Liver (tissue), 9 donors: ENCODE measurements around the gene BRAT1. TPM values are rescaled to one million over a fixed set of nuclear protein-coding genes. Genes with fewer than 3 reads are reported as not detected.

Experiments
- DNase-seq: peaks from one replicate; pipeline ENCODE4 v3.0.0-alpha.2; 2017; ENCODE audit warnings: low spot score
- H3K27ac ChIP-seq, 2 donors: one replicate each; pipeline ENCODE4 v1.7.0; 2013; ENCODE audit warnings: inconsistent platforms in 2 of 2, low read length in 2 of 2, control low read depth in 1 of 2, low read depth in 1 of 2, mild to moderate bottlenecking in 1 of 2
- H3K27me3 ChIP-seq, 4 donors: one replicate each; pipeline versions ENCODE4 v1.6.1 to v1.7.0; 2013; ENCODE audit warnings: low read length in 3 of 4, inconsistent platforms in 1 of 4, mild to moderate bottlenecking in 1 of 4, moderate library complexity in 1 of 4; ENCODE audit not compliant: control insufficient read depth in 4 of 4, insufficient read depth in 4 of 4
- H3K36me3 ChIP-seq, 4 donors: one replicate each; pipeline versions ENCODE4 v1.6.1 to v1.7.0; 2013; ENCODE audit warnings: low read length in 3 of 4, mild to moderate bottlenecking in 3 of 4, low read depth in 1 of 4, moderate library complexity in 1 of 4; ENCODE audit not compliant: control insufficient read depth in 4 of 4, insufficient read depth in 3 of 4
- H3K4me1 ChIP-seq, 4 donors: one replicate each; pipeline versions ENCODE4 v1.6.1 to v1.7.0; 2013; ENCODE audit warnings: low read length in 3 of 4, mild to moderate bottlenecking in 3 of 4, moderate library complexity in 1 of 4; ENCODE audit not compliant: control insufficient read depth in 4 of 4, insufficient read depth in 4 of 4
- H3K4me3 ChIP-seq, 3 donors: one replicate each; pipeline versions ENCODE4 v1.6.1 to v1.7.0; 2013; ENCODE audit warnings: low read length in 3 of 3, control low read depth in 1 of 3, low read depth in 1 of 3, mild to moderate bottlenecking in 1 of 3
- H3K9ac ChIP-seq, 2 donors: one replicate each; pipeline ENCODE4 v1.7.0; 2013; ENCODE audit warnings: low read length in 2 of 2, mild to moderate bottlenecking in 2 of 2, moderate library complexity in 2 of 2, control low read depth in 1 of 2, low read depth in 1 of 2
- H3K9me3 ChIP-seq, 4 donors: one replicate each; pipeline versions ENCODE4 v1.6.1 to v1.7.0; 2013; ENCODE audit warnings: low read length in 3 of 4; ENCODE audit not compliant: control insufficient read depth in 4 of 4
- EGR1 ChIP-seq, 2 donors: IDR thresholded peaks; 2 replicates each; pipeline ENCODE4 v1.6.1; 2016 to 2018; ENCODE audit warnings: antibody characterized with exemption in 2 of 2, low read depth in 2 of 2
- FOXA1 ChIP-seq: IDR thresholded peaks from 2 replicates; pipeline ENCODE4 v1.6.1; 2016; ENCODE audit warnings: antibody characterized with exemption
- FOXA2 ChIP-seq: IDR thresholded peaks from 2 replicates; pipeline ENCODE4 v1.6.1; 2016; ENCODE audit warnings: antibody characterized with exemption
- GABPA ChIP-seq, 2 donors: IDR thresholded peaks in 1 of 2; conservative IDR thresholded peaks in 1 of 2; 2 replicates each; pipeline ENCODE4 v1.6.1; 2016; ENCODE audit warnings: antibody characterized with exemption in 2 of 2, mild to moderate bottlenecking in 1 of 2, moderate library complexity in 1 of 2
- HNF4A ChIP-seq, 2 donors: conservative IDR thresholded peaks; 2 replicates each; pipeline ENCODE4 v1.6.1; 2016; ENCODE audit warnings: antibody characterized with exemption in 2 of 2, mild to moderate bottlenecking in 2 of 2
- JUND ChIP-seq, 2 donors: IDR thresholded peaks; 2 replicates each; pipeline ENCODE4 v1.6.1; 2016; ENCODE audit warnings: antibody characterized with exemption in 2 of 2
- NR2F2 ChIP-seq: IDR thresholded peaks from 2 replicates; pipeline ENCODE4 v1.6.1; 2016; ENCODE audit warnings: antibody characterized with exemption
- RAD21 ChIP-seq, 2 donors: IDR thresholded peaks; 2 replicates each; pipeline ENCODE4 v1.6.1; 2016; ENCODE audit warnings: antibody characterized with exemption in 2 of 2, mild to moderate bottlenecking in 2 of 2
- RXRA ChIP-seq, 2 donors: IDR thresholded peaks; 2 replicates each; pipeline ENCODE4 v1.6.1; 2017 to 2018; ENCODE audit warnings: antibody characterized with exemption in 2 of 2, mild to moderate bottlenecking in 1 of 2
- SP1 ChIP-seq: IDR thresholded peaks from 2 replicates; pipeline ENCODE4 v1.6.1; 2018; ENCODE audit warnings: antibody characterized with exemption, mild to moderate bottlenecking
- TAF1 ChIP-seq: conservative IDR thresholded peaks from 2 replicates; pipeline ENCODE4 v1.6.1; 2016; ENCODE audit warnings: antibody characterized with exemption, mild to moderate bottlenecking
- YY1 ChIP-seq: IDR thresholded peaks from 2 replicates; pipeline ENCODE4 v1.6.1; 2016; ENCODE audit warnings: antibody characterized with exemption, mild to moderate bottlenecking
- WGBS: extraction: QIAGEN DNeasy Blood & Tissue Kit; methylation state at CpG from one replicate; pipeline ENCODE4 v1.1.7; 2013; 5-methylcytosine and 5-hydroxymethylcytosine counted together
- polyA plus RNA-seq, 2 donors: library from polyadenylated mRNA; stranded (reverse) in 1 of 2; unstranded in 1 of 2; fragments of 200-250 nt in 1 of 2; fragments of >200 nt in 1 of 2; fragmentation: Nextera tagmentation in 1 of 2; extraction: Ambion mirVana in 1 of 2; gene quantifications; one replicate each; pipeline versions ENCODE4 v1.2.1 to v1.2.3, GENCODE V29; 2013 to 2015
- total RNA-seq, 2 donors: library from RNA; depleted of rRNA; stranded (reverse); fragments of >200 nt; gene quantifications; one replicate each; pipeline ENCODE4 v1.2.3, GENCODE V29; 2014
- TF ChIP-seq, protein P1 (sequence below): fragments of 150-350 bp; IDR thresholded peaks from 2 replicates; pipeline ENCODE4 v1.5.1; 2017; ENCODE audit warnings: improper control_type of control experiment, low read depth, low read length; ENCODE audit not compliant: missing input control
- TF ChIP-seq, protein P2 (sequence below): IDR thresholded peaks from 2 replicates; pipeline ENCODE4 v1.6.1; 2016; ENCODE audit warnings: antibody characterized with exemption
- TF ChIP-seq, protein P3 (sequence below): IDR thresholded peaks from 2 replicates; pipeline ENCODE4 v1.6.1; 2016; ENCODE audit warnings: antibody characterized with exemption, mild to moderate bottlenecking
- TF ChIP-seq, protein P4 (sequence below): IDR thresholded peaks from 2 replicates; pipeline ENCODE4 v1.6.1; 2016; ENCODE audit warnings: antibody characterized with exemption
- TF ChIP-seq, protein P5 (sequence below): IDR thresholded peaks from 2 replicates; pipeline ENCODE4 v1.6.1; 2016; ENCODE audit warnings: antibody characterized with exemption
- donor health status: healthy.
- donor health status: healthy.
- donor health status: healthy.
- donor health status: healthy.
- donor health status: healthy.

BRAT1 gene
- total and polyA plus RNA-seq, 4 donors = 10.0 to 20.7 (median 16.7) TPM

DNA sequence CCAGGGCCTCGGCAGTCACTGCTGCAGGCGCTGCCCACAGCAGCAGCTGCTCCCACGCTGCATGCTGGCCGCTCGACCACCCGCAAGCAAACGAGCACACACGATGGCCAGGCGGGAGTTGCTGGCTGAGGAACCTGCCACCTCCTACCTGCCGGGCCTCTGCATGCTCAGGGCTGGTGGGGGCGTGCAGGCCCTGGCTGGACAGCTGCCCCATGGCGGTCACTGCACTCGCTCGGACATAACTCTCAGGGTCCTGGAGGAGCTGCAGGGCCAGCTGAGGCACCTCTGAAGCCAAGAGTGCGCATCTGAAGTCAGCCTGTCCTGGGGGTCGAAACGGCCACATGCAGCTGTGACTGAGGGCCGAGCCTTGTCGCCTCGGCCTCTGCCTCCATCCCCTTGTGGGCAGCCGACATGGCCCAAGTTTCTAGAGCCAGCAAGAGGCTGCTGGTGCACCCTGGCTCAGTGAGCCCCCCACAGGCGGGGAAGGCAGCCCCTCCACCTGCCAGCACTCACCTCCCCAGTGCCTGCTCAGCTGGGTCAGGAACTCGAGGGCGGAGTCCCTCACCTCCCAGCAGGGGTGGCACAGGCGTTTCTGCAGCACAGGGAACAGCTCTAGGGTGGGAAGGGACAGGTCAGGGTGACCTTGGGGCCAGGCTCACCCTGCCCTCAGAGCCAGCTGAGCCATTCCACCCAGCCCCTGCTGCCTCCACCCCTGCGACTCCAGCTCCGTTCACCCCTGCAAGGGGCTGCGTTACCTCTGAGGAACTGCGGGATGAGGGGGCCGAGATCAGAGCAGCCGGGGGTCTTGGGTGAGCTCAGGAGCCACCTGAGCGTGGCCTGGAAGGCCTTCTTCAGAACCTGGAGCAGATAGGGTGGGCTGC is 16.1 kb downstream of the BRAT1 start:
- DNase-seq = no peak
- Histone ChIP-seq H3K27ac (no peak overlapping the region), H3K27me3 (no peaks in the 10 kb centered on the region), H3K9ac (no peak overlapping the region), H3K36me3 (peaks cover 6 to 50% (median 22%) of the 10 kb centered on the region in 4 donors), H3K4me3 (no peak overlapping the region), H3K9me3 (no peaks in the 10 kb centered on the region), H3K4me1 (no peaks in the 10 kb centered on the region)
- 96% methylated on average over 32 of the region's 32 CpGs for WGBS
- no peak for TF ChIP-seq GABPA (IDR thresholded peaks at IDR 0.05 in 1 of 2, conservative IDR thresholded peaks at IDR 0.05 in 1 of 2)
- TF ChIP-seq HNF4A (conservative IDR thresholded peaks at IDR 0.05) = no peak
- TF ChIP-seq, protein P1, sequence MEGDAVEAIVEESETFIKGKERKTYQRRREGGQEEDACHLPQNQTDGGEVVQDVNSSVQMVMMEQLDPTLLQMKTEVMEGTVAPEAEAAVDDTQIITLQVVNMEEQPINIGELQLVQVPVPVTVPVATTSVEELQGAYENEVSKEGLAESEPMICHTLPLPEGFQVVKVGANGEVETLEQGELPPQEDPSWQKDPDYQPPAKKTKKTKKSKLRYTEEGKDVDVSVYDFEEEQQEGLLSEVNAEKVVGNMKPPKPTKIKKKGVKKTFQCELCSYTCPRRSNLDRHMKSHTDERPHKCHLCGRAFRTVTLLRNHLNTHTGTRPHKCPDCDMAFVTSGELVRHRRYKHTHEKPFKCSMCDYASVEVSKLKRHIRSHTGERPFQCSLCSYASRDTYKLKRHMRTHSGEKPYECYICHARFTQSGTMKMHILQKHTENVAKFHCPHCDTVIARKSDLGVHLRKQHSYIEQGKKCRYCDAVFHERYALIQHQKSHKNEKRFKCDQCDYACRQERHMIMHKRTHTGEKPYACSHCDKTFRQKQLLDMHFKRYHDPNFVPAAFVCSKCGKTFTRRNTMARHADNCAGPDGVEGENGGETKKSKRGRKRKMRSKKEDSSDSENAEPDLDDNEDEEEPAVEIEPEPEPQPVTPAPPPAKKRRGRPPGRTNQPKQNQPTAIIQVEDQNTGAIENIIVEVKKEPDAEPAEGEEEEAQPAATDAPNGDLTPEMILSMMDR = no peak
- TF ChIP-seq, protein P2, sequence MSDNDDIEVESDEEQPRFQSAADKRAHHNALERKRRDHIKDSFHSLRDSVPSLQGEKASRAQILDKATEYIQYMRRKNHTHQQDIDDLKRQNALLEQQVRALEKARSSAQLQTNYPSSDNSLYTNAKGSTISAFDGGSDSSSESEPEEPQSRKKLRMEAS = no peak
- no peak for TF ChIP-seq NR2F2
- no peak for TF ChIP-seq JUND (IDR thresholded peaks at IDR 0.05)
- no peak for TF ChIP-seq FOXA2
- TF ChIP-seq FOXA1 = no peak
- TF ChIP-seq, protein P3, sequence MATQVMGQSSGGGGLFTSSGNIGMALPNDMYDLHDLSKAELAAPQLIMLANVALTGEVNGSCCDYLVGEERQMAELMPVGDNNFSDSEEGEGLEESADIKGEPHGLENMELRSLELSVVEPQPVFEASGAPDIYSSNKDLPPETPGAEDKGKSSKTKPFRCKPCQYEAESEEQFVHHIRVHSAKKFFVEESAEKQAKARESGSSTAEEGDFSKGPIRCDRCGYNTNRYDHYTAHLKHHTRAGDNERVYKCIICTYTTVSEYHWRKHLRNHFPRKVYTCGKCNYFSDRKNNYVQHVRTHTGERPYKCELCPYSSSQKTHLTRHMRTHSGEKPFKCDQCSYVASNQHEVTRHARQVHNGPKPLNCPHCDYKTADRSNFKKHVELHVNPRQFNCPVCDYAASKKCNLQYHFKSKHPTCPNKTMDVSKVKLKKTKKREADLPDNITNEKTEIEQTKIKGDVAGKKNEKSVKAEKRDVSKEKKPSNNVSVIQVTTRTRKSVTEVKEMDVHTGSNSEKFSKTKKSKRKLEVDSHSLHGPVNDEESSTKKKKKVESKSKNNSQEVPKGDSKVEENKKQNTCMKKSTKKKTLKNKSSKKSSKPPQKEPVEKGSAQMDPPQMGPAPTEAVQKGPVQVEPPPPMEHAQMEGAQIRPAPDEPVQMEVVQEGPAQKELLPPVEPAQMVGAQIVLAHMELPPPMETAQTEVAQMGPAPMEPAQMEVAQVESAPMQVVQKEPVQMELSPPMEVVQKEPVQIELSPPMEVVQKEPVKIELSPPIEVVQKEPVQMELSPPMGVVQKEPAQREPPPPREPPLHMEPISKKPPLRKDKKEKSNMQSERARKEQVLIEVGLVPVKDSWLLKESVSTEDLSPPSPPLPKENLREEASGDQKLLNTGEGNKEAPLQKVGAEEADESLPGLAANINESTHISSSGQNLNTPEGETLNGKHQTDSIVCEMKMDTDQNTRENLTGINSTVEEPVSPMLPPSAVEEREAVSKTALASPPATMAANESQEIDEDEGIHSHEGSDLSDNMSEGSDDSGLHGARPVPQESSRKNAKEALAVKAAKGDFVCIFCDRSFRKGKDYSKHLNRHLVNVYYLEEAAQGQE = no peak
- TF ChIP-seq, protein P4, sequence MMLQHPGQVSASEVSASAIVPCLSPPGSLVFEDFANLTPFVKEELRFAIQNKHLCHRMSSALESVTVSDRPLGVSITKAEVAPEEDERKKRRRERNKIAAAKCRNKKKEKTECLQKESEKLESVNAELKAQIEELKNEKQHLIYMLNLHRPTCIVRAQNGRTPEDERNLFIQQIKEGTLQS = no peak
- no peak for TF ChIP-seq RAD21 (IDR thresholded peaks at IDR 0.05)
- no peak for TF ChIP-seq SP1
- TF ChIP-seq RXRA (IDR thresholded peaks at IDR 0.05) = no peak
- no peak for TF ChIP-seq EGR1 (IDR thresholded peaks at IDR 0.05; ENCODE audit: low read depth in 2 of 2)
- no peak for TF ChIP-seq TAF1
- TF ChIP-seq, protein P5, sequence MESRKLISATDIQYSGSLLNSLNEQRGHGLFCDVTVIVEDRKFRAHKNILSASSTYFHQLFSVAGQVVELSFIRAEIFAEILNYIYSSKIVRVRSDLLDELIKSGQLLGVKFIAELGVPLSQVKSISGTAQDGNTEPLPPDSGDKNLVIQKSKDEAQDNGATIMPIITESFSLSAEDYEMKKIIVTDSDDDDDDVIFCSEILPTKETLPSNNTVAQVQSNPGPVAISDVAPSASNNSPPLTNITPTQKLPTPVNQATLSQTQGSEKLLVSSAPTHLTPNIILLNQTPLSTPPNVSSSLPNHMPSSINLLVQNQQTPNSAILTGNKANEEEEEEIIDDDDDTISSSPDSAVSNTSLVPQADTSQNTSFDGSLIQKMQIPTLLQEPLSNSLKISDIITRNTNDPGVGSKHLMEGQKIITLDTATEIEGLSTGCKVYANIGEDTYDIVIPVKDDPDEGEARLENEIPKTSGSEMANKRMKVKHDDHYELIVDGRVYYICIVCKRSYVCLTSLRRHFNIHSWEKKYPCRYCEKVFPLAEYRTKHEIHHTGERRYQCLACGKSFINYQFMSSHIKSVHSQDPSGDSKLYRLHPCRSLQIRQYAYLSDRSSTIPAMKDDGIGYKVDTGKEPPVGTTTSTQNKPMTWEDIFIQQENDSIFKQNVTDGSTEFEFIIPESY = no peak
- no peak for TF ChIP-seq YY1
